ENCODE results near the gene CXCR6. TPM values are rescaled to one million over a fixed set of nuclear protein-coding genes. Genes with fewer than 3 reads are reported as not detected.

Gene CXCR6
- total and polyA plus RNA-seq, 2 of the 13 experiments (the other 11 are each of a cell fraction or from before 2014, with no cell fraction given), result not detected

GRCh38 chr3:45995236-45996192 lies 52.2 kb downstream of the CXCR6 start, which contains the start of gene FYCO1 (continued):
- no peak for TF ChIP-seq ZBTB33 (CRISPR knock-in tag; IDR thresholded peaks at IDR 0.05)
- TF ChIP-seq CSRNP2 (CRISPR knock-in tag; conservative IDR thresholded peaks at IDR 0.05; ENCODE audit: low read depth), result no peak
- no peak for TF ChIP-seq RFX5 (IDR thresholded peaks at IDR 0.05; ENCODE audit: low read depth, low read length)
- no peak for TF ChIP-seq ZFYVE20 (CRISPR knock-in tag; IDR thresholded peaks at IDR 0.05; ENCODE audit: borderline replicate concordance, low read depth)
- no peak for TF ChIP-seq MTF2 (CRISPR knock-in tag; IDR thresholded peaks at IDR 0.05; ENCODE audit: borderline replicate concordance)
- no peak for TF ChIP-seq KAT2B (IDR thresholded peaks at IDR 0.05; ENCODE audit: borderline replicate concordance, low read depth, low read length)
- TF ChIP-seq JUNB (CRISPR knock-in tag; IDR thresholded peaks at IDR 0.05; ENCODE audit: borderline replicate concordance), result no peak
- peak; percentile 67; the same call in 1 of the 2 replicates for TF ChIP-seq ZNF235 (CRISPR knock-in tag; IDR thresholded peaks at IDR 0.05; ENCODE audit: borderline replicate concordance)
- no peak for TF ChIP-seq ZNF512B (CRISPR knock-in tag; IDR thresholded peaks at IDR 0.05; ENCODE audit: borderline replicate concordance)
- no peak for TF ChIP-seq MYNN (CRISPR knock-in tag; IDR thresholded peaks at IDR 0.05; ENCODE audit: low read depth)
- TF ChIP-seq MLLT10 (CRISPR knock-in tag; IDR thresholded peaks at IDR 0.05), result no peak
- 0 out of 2 replicates have a peak, but pooled peaks have one; percentile 23 for TF ChIP-seq ZNF670 (CRISPR knock-in tag; IDR thresholded peaks at IDR 0.05; ENCODE audit: borderline replicate concordance)
- TF ChIP-seq GMEB1 (CRISPR knock-in tag; IDR thresholded peaks at IDR 0.05; ENCODE audit: borderline replicate concordance), result peak; percentile 80
- peak; percentile 75 for TF ChIP-seq HNRNPLL (IDR thresholded peaks at IDR 0.05; ENCODE audit: low read depth, low read length, poor library complexity, severe bottlenecking)
- 0 out of 2 replicates have a peak, but pooled peaks have one; percentile 28 for TF ChIP-seq ZNF337 (CRISPR knock-in tag; IDR thresholded peaks at IDR 0.05; ENCODE audit: borderline replicate concordance, low read depth)
- TF ChIP-seq FOXP4 (CRISPR knock-in tag; IDR thresholded peaks at IDR 0.05), result no peak
